ENCODE measurements around the gene A3GALT2. TPM values are rescaled to one million over a fixed set of nuclear protein-coding genes. Genes with fewer than 3 reads are reported as not detected.

Gene A3GALT2
- total and polyA plus RNA-seq, 9 of the 15 experiments (the other 6 are each of a cell fraction or from before 2014, with no cell fraction given): not detected

GRCh38 chr1:33274446-33274845, 46.5 kb downstream of the A3GALT2 start:
- H3K27me3 ChIP-seq (ENCODE audit: control insufficient read depth in 2 of 2, insufficient read depth in 2 of 2, low read length in 2 of 2): peaks cover 4 to 49% of the 10 kb centered on the region in 2 experiments
- intact Hi-C loops (cut with micrococcal nuclease): no loop called here
- H2AFZ ChIP-seq (ENCODE audit: low read depth, low read length): no peak overlapping the region
- no peak for FAIRE-seq
- peaks cover 3 to 11% of the 10 kb centered on the region in 2 experiments; a peak in 4 of 5 replicates for H3K4me1 ChIP-seq (replicated peaks in 1 of 2; ENCODE audit: control insufficient read depth in 2 of 2, insufficient read depth in 2 of 2, low read length in 2 of 2)
- no peak overlapping the region for H3K27ac ChIP-seq (ENCODE audit: extremely low read depth, low read depth, low read length)
- H3K9ac ChIP-seq (ENCODE audit: insufficient read depth in 1 of 2, low read depth in 2 of 2, low read length in 2 of 2): no peak overlapping the region
- no peaks in the 10 kb centered on the region for H3K79me2 ChIP-seq (ENCODE audit: control insufficient read depth, insufficient read depth, low read length)
- ATAC-seq: no peak
- no peaks in the 10 kb centered on the region for H3K9me3 ChIP-seq (replicated peaks; ENCODE audit: control insufficient read depth, insufficient read depth, low read depth, low read length)
- 21% methylated on average over 1 of the region's 1 CpG for WGBS (ENCODE audit: insufficient coverage, low coverage, missing lambda C conversion rate)
- H3K4me3 ChIP-seq: no peak overlapping the region
- CTCF ChIA-PET (ENCODE audit: low intra/inter-chr PET ratio): no interaction called here
- in situ Hi-C loops (cut with MboI): no loop called here
- no peak overlapping the region for H3K4me2 ChIP-seq (ENCODE audit: insufficient read depth, low read length)
- POLR2A ChIA-PET: no interaction called here
- no peaks in the 10 kb centered on the region for H3K9me1 ChIP-seq (ENCODE audit: control insufficient read depth, insufficient read depth, low read length)
- TF ChIP-seq ZNF407 (IDR thresholded peaks at IDR 0.05; ENCODE audit: low read depth): no peak
- TF ChIP-seq MYC (IDR thresholded peaks at IDR 0.05; ENCODE audit: low read depth, low read length): no peak
- TF ChIP-seq MYC (CRISPR knock-in tag; IDR thresholded peaks at IDR 0.05; ENCODE audit: borderline replicate concordance, low read depth): no peak
- TF ChIP-seq RFX5 (IDR thresholded peaks at IDR 0.05; ENCODE audit: low read depth, low read length): no peak
- no peak for TF ChIP-seq GTF2B (IDR thresholded peaks at IDR 0.05; ENCODE audit: extremely low read depth, insufficient read length)
- no peak for TF ChIP-seq KLF1 (tag; IDR thresholded peaks at IDR 0.05)
- TF ChIP-seq PML (IDR thresholded peaks at IDR 0.05; ENCODE audit: low read length): no peak
- TF ChIP-seq MBD2 (IDR thresholded peaks at IDR 0.05; ENCODE audit: borderline replicate concordance, low read depth): no peak
- no peak for TF ChIP-seq BACH1 (tag; IDR thresholded peaks at IDR 0.05)
- no peak for TF ChIP-seq ZNF444 (CRISPR knock-in tag; IDR thresholded peaks at IDR 0.05)
- DNase-seq (ENCODE audit: extremely low read depth in 1 of 4, low spot score in 3 of 4): no peak
- peaks cover 4% of the 10 kb centered on the region; the same call in 1 of the 2 replicates for H4K20me1 ChIP-seq (replicated peaks; ENCODE audit: control insufficient read depth, insufficient read depth, low read length)
- no peaks in the 10 kb centered on the region for H3K36me3 ChIP-seq (ENCODE audit: control insufficient read depth, insufficient read depth, low read length)
- BruUV-seq (replicated peaks): no TSS peak
